Amniotic epithelial cell (primary cell): ENCODE results near the gene ERVW-1.

Experiments
- DNase-seq: peaks from one replicate; pipeline ENCODE4 v3.0.0-alpha.2; 2010; ENCODE audit warnings: low read depth

ERVW-1 gene

GRCh38 chr7:92425311-92425947, 52.3 kb downstream of the ERVW-1 start:
- DNase-seq = no peak

- DNase-seq = no peak
Measured at GRCh38 chr7:92423710-92424131, 54.0 kb downstream of the ERVW-1 start.

GRCh38 chr7:92422926-92423325, 54.8 kb downstream of the ERVW-1 start:
- DNase-seq = no peak

GRCh38 chr7:92421676-92422435, 55.9 kb downstream of the ERVW-1 start:
- DNase-seq = no peak
